GM08714 (cell line): ENCODE results near the gene ZNF599.
"Not testable (repeated sequence)": the region's sequence is repeated elsewhere in the genome, so short reads cannot be mapped to it uniquely, and the experiment has no call there.

Experiments
- H3K4me3 ChIP-seq: fragments of 200-500 bp; sonication (Bioruptor generic); 2 replicates; pipeline ENCODE4 v1.5.1; 2014; ENCODE audit warnings: mild to moderate bottlenecking, low read length, inconsistent platforms
- ZNF274 ChIP-seq: IDR thresholded peaks from 2 replicates; pipeline ENCODE4 v1.6.1; 2012; ENCODE audit warnings: mild to moderate bottlenecking, low read depth, low read length

Gene ZNF599

DNA sequence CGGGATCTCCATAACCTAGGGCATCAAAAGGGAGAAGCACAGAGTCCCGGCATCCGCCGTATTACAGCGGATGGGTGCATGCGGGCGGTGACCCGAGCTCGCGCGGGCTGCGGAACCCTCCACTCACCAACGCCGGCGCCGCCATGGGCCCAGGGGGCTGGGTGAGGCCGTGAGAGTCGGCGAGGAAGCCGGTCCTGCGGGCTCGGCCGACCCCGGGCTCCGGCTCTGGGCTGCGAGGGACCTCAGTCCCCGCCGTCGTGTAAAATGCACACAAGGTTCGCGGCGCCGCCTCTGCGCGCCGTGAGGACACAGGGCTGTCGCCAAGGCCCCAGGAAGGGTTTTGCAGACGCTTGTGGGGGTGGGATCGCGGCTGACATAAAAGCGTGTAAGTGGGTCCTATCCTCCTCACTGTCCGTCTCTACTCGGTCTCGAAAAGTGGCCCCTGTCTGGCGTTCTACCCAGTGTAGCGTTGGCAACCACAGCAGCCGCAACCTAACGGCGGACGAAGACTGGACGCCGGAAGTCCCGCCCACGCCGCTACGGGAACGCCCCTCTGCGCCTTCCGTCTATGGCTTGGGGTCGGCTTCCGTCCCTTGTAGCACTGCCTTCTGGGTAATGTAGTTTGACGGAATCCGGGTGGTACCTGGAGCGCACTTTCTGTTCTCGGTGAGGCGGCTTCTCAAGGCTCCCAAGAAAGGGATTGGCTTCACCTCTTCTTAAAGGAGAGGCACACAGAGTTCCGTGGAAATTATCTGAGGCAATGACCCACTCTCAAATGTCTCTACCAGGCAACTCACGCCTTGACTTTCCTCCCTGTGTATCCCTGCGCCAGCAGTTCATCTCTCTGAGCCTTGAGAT is at the start of gene ZNF599:
Gene ZNF599, minus strand, starts transcription at position 519 of the 858 bp plus-strand sequence. Its CDS starts 374 bp downstream, at position 145.
- peak within 1 kb of the TSS; percentile 81 for H3K4me3 ChIP-seq
- TF ChIP-seq ZNF274, result no peak

GRCh38 chr19:34818270-34818669 is 45.3 kb upstream of the ZNF599 start:
- no peak for TF ChIP-seq ZNF274
- H3K4me3 ChIP-seq, result no peak overlapping the region

GRCh38 chr19:34816708-34817107 is 43.7 kb upstream of the ZNF599 start:
- TF ChIP-seq ZNF274, result no peak
- H3K4me3 ChIP-seq, result no peak overlapping the region

GRCh38 chr19:34808566-34808965 is 35.6 kb upstream of the ZNF599 start:
- H3K4me3 ChIP-seq, result no peak overlapping the region
- TF ChIP-seq ZNF274, result no peak

DNA sequence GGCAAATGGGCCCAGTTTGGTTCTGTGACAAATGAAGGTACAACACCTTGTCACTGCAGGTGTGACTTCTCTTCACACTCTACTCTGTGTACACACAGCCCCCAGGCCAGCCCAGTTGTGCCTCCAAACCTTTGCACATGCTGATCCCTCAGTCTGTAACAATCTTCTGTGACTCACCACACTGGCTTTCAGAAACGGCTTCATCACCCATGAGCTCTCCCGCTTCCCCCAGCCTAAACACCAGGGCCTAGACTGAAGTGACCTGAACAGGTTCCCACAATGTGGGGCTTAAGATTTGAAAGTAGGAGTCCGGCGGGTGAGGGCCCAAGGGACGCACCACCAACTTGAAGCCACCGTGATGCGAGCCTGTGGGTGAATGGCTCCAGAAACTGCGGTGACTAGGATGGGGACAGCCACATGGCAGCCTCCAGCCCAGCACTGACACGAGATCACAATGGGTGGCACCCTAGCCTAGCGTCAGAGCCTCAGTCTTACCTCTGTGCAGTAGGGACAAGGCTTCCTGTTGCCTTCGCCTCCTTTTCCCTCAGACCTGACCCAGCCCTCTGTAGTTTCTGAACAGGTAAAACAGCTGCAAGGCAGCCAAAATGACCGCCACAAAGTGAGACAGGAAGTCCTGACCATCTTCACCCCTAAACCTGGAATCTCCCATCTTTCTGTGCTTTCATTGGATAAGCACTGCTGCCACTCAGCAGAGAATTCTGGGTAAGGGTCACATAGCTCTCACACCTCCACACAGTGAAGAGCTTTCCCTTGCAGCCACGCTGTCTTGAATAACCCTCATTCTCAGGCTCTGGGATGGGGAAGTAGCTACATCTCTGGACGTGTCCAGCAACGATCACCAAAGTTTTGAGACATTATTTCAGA is 34.2 kb upstream of the ZNF599 start:
- TF ChIP-seq ZNF274, result no peak
- H3K4me3 ChIP-seq, result no peak overlapping the region

GRCh38 chr19:34804115-34804514 is 31.1 kb upstream of the ZNF599 start:
- no peak overlapping the region for H3K4me3 ChIP-seq
- no peak for TF ChIP-seq ZNF274

DNA sequence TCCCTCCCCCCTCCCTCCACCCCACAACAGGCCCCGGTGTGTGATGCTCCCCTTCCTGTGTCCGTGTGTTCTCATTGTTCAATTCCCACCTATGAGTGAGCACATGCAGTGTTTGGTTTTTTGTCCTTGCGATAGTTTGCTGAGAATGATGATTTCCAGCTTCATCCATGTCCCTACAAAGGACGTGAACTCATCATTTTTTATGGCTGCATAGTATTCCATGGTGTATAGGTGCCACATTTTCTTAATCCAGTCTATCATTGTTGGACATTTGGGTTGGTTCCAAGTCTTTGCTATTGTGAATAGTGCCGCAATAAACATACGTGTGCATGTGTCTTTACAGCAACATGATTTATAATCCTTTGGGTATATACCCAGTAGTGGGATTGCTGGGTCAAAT is 23.9 kb upstream of the ZNF599 start:
- H3K4me3 ChIP-seq, result not testable (repeated sequence)

DNA sequence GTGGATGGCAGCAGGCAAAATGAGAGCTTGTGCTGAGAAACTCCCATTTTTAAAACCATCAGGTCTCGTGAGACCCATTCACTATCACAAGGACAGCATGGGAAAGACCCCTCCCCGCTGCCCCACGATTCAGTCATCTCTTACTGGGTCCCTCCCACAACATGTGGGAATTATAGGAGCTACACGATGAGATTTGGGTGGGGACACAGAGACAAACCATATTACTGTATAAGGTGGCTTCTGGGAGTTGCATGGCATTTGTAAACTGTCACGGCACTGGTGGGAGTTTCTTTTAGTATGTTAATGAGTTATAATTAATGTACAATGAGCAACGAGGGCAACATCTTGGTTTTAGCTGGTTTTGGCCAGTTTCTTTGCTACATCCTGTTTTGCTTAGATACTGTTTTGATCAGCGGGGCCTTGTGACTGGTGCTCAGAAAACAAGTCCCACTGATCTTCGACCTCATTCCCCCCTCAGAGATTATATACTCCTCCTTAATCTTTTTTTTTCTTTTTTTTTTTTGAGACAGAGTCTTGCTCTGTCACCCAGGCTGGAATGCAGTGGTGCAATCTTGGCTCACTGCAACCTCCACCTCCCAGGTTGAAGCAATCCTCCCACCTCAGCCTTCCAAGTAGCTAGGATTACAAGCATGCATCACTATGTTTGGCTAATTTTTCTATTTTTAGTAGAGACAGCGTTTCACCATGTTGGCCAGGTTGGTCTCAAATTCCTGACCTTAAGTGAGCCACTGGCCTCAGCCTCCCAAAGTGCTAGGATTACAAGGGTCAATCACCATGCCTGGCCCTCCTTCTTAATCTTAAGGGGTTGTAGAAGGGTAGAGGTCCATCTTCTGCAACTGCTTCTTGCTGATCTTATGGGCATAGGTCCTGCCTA is 21.3 kb upstream of the ZNF599 start:
- TF ChIP-seq ZNF274, result no peak
- H3K4me3 ChIP-seq, result no peak overlapping the region

DNA sequence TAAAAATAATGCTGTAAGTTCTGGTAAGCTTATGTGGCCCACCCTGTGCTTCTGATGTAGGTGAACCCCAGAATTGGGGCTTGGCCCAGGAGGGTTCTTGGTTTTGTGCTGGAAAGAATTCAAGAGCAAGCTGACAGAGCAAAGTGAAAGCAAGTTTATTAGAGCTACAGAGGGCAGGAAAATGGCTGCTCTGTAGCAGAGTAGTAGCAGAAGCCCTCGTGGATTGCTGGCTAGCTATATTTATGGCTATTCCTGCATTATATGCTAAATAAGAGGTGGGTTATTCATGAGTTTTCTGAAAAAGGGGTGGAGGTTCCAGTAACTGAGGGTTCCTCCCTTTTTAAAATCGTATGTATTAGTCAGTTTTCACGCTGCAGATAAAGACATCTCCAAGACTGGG is 20.6 kb upstream of the ZNF599 start:
- H3K4me3 ChIP-seq, result no peak overlapping the region

GRCh38 chr19:34788074-34788473 is 15.1 kb upstream of the ZNF599 start:
- TF ChIP-seq ZNF274, result no peak
- no peak overlapping the region for H3K4me3 ChIP-seq

More for the DNA sequence above, 20.6 kb upstream of the ZNF599 start:
- no peak for TF ChIP-seq ZNF274

- no peak for TF ChIP-seq ZNF274
- no peak overlapping the region for H3K4me3 ChIP-seq
These were observed 14.2 kb upstream of the ZNF599 start for GRCh38 chr19:34787059-34787824.

DNA sequence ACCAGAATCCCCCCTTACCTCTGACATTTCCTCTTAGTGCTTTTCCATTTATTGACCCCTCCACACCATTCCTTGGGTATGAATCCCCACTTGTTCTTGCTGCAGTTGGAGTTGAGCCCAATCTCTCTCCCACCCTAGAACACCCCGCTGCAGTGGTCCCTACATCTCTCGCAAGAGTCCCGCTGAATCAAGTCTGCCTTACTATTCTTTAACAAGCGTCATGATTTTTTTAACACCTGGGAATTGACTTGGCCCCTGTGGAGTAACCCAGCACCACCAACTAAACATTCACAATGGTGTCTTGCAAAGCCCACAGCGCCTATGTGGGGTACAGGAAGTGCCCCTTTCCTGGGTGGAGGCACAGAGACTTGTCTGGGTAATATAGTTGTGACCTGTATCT is 13.2 kb upstream of the ZNF599 start:
- no peak overlapping the region for H3K4me3 ChIP-seq
- TF ChIP-seq ZNF274, result no peak

- TF ChIP-seq ZNF274, result no peak
- H3K4me3 ChIP-seq, result no peak overlapping the region
These were observed 6.6 kb upstream of the ZNF599 start for GRCh38 chr19:34779652-34780051.
